Rectal smooth muscle tissue (tissue), 1 donor: ENCODE results near the gene SKAP1.

ENCODE experiments used
- H3K27ac ChIP-seq: one replicate; pipeline ENCODE4 v1.7.0; 2013; ENCODE audit warnings: low read depth, low read length, inconsistent platforms
- H3K27me3 ChIP-seq: one replicate; pipeline ENCODE4 v1.7.0; 2013; ENCODE audit warnings: low read length; ENCODE audit not compliant: control insufficient read depth, insufficient read depth
- H3K36me3 ChIP-seq: one replicate; pipeline ENCODE4 v1.7.0; 2013; ENCODE audit warnings: low read length; ENCODE audit not compliant: control insufficient read depth, insufficient read depth
- H3K4me1 ChIP-seq: one replicate; pipeline ENCODE4 v1.7.0; 2013; ENCODE audit warnings: low read length; ENCODE audit not compliant: control insufficient read depth, insufficient read depth
- H3K4me3 ChIP-seq: one replicate; pipeline ENCODE4 v1.7.0; 2013; ENCODE audit warnings: low read length
- H3K9ac ChIP-seq: one replicate; pipeline ENCODE4 v1.7.0; 2013; ENCODE audit warnings: low read length

SKAP1 gene

GRCh38 chr17:48392857-48393256, 37.2 kb downstream of the SKAP1 start:
- no peak overlapping the region for H3K4me3 ChIP-seq
- H3K4me1 ChIP-seq: no peaks in the 10 kb centered on the region
- no peaks in the 10 kb centered on the region for H3K36me3 ChIP-seq
- H3K9ac ChIP-seq: no peak overlapping the region
- H3K27ac ChIP-seq: no peak overlapping the region
- H3K27me3 ChIP-seq: no peaks in the 10 kb centered on the region

- Histone ChIP-seq H3K27ac (no peak overlapping the region), H3K4me3 (no peak overlapping the region), H3K4me1 (no peaks in the 10 kb centered on the region), H3K36me3 (no peaks in the 10 kb centered on the region), H3K9ac (no peak overlapping the region), H3K27me3 (no peaks in the 10 kb centered on the region)
These were observed 38.6 kb downstream of the SKAP1 start for GRCh38 chr17:48391444-48391843.

GRCh38 chr17:48389903-48390302, 40.1 kb downstream of the SKAP1 start:
- Histone ChIP-seq H3K9ac (no peak overlapping the region), H3K36me3 (no peaks in the 10 kb centered on the region), H3K27me3 (no peaks in the 10 kb centered on the region), H3K4me3 (no peak overlapping the region), H3K4me1 (no peaks in the 10 kb centered on the region), H3K27ac (no peak overlapping the region)

- H3K4me3 ChIP-seq: no peak overlapping the region
- no peaks in the 10 kb centered on the region for H3K27me3 ChIP-seq
- H3K4me1 ChIP-seq: no peaks in the 10 kb centered on the region
- H3K36me3 ChIP-seq: no peaks in the 10 kb centered on the region
- no peak overlapping the region for H3K9ac ChIP-seq
- no peak overlapping the region for H3K27ac ChIP-seq
These were observed 40.9 kb downstream of the SKAP1 start for GRCh38 chr17:48388955-48389743.

- Histone ChIP-seq H3K36me3 (no peaks in the 10 kb centered on the region), H3K27ac (no peak overlapping the region), H3K27me3 (no peaks in the 10 kb centered on the region), H3K9ac (no peak overlapping the region), H3K4me1 (no peaks in the 10 kb centered on the region), H3K4me3 (no peak overlapping the region)
These were observed 43.2 kb downstream of the SKAP1 start for GRCh38 chr17:48386826-48387225.

GRCh38 chr17:48385319-48385718, 44.7 kb downstream of the SKAP1 start:
- H3K27me3 ChIP-seq: no peaks in the 10 kb centered on the region

GRCh38 chr17:48384164-48384563, 45.9 kb downstream of the SKAP1 start:
- H3K36me3 ChIP-seq: no peaks in the 10 kb centered on the region
- H3K4me3 ChIP-seq: no peak overlapping the region
- no peak overlapping the region for H3K27ac ChIP-seq
- no peaks in the 10 kb centered on the region for H3K4me1 ChIP-seq
- H3K9ac ChIP-seq: no peak overlapping the region
- H3K27me3 ChIP-seq: no peaks in the 10 kb centered on the region

More at GRCh38 chr17:48385319-48385718, 44.7 kb downstream of the SKAP1 start:
- H3K9ac ChIP-seq: no peak overlapping the region
- no peak overlapping the region for H3K4me3 ChIP-seq
- H3K4me1 ChIP-seq: no peaks in the 10 kb centered on the region
- H3K36me3 ChIP-seq: no peaks in the 10 kb centered on the region
- H3K27ac ChIP-seq: no peak overlapping the region

- no peak overlapping the region for H3K9ac ChIP-seq
- no peak overlapping the region for H3K4me3 ChIP-seq
- no peaks in the 10 kb centered on the region for H3K36me3 ChIP-seq
- no peaks in the 10 kb centered on the region for H3K27me3 ChIP-seq
- H3K4me1 ChIP-seq: no peaks in the 10 kb centered on the region
- H3K27ac ChIP-seq: no peak overlapping the region
These were observed 47.0 kb downstream of the SKAP1 start for GRCh38 chr17:48382989-48383388.

GRCh38 chr17:48378708-48379392, 51.2 kb downstream of the SKAP1 start:
- Histone ChIP-seq H3K36me3 (no peaks in the 10 kb centered on the region), H3K4me1 (no peaks in the 10 kb centered on the region), H3K9ac (no peak overlapping the region), H3K27me3 (no peaks in the 10 kb centered on the region), H3K27ac (no peak overlapping the region), H3K4me3 (no peak overlapping the region)

GRCh38 chr17:48378238-48378637, 51.8 kb downstream of the SKAP1 start:
- Histone ChIP-seq H3K27me3 (no peaks in the 10 kb centered on the region), H3K4me3 (no peak overlapping the region), H3K4me1 (no peaks in the 10 kb centered on the region), H3K9ac (no peak overlapping the region), H3K27ac (no peak overlapping the region), H3K36me3 (no peaks in the 10 kb centered on the region)

- Histone ChIP-seq H3K36me3 (no peaks in the 10 kb centered on the region), H3K9ac (no peak overlapping the region), H3K4me1 (no peaks in the 10 kb centered on the region), H3K27ac (no peak overlapping the region), H3K27me3 (no peaks in the 10 kb centered on the region), H3K4me3 (no peak overlapping the region)
These were observed 53.2 kb downstream of the SKAP1 start for GRCh38 chr17:48376682-48377325.

- Histone ChIP-seq H3K36me3 (no peaks in the 10 kb centered on the region), H3K27ac (no peak overlapping the region), H3K9ac (no peak overlapping the region), H3K27me3 (no peaks in the 10 kb centered on the region), H3K4me3 (no peak overlapping the region), H3K4me1 (no peaks in the 10 kb centered on the region)
These were observed 54.7 kb downstream of the SKAP1 start for GRCh38 chr17:48375356-48375755.
